GM12892 (cell line): ENCODE data around the gene TPO.

Source experiments
- POLR2A ChIP-seq: IDR thresholded peaks from 2 replicates; pipeline ENCODE4 v1.6.1; 2011; ENCODE audit warnings: low read depth, low read length, control low read depth
- POLR2AphosphoS5 ChIP-seq: IDR thresholded peaks from 2 replicates; pipeline ENCODE4 v1.6.1; 2011; ENCODE audit warnings: low read depth, low read length, control low read depth

DNA sequence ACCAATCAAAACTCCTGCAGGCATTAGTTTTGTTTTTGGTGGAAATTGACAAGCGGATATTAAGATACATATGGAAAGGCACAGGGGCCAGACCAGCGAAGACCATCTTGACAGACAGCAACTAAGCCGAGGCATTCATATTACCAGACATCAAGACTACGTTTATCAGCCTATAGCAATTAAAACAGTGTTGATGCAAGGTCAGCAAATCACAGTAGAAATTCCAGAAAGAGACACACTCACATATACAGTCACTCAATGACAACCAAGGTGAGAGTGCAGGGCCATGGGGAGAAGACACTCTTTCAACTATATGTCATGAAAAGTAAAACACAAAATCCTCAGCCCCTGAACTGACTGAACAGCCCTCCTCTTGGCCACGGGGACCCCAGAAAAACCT is 164.6 kb downstream of the TPO start:
- TF ChIP-seq POLR2AphosphoS5, result no peak
- no peak for TF ChIP-seq POLR2A
